SH-SY5Y (cell line): ENCODE data around the gene GABRR1.

Experiments
- GATA2 ChIP-seq: IDR thresholded peaks from 2 replicates; pipeline ENCODE4 v1.6.1; 2011; ENCODE audit warnings: mild to moderate bottlenecking, low read depth, low read length
- GATA3 ChIP-seq: IDR thresholded peaks from 2 replicates; pipeline ENCODE4 v1.6.1; 2011; ENCODE audit warnings: low read depth, mild to moderate bottlenecking, low read length, moderate library complexity

- TF ChIP-seq GATA2: no peak
- no peak for TF ChIP-seq GATA3
Measured at GRCh38 chr6:89131599-89131998, 85.6 kb downstream of the GABRR1 start.
